Epithelial cell of prostate (primary cell): ENCODE measurements around the gene LRRC8E.
A peak's percentile ranks its signal among the peaks of the same experiment; 100 is the strongest.
"Not testable (repeated sequence)": the region's sequence is repeated elsewhere in the genome, so short reads cannot be mapped to it uniquely, and the experiment has no call there.

ENCODE experiments used
- DNase-seq: peaks from one replicate; pipeline ENCODE4 v3.0.0-alpha.2; 2011; ENCODE audit warnings: low read depth, low spot score
- H3K27ac ChIP-seq: fragments of 450-650 bp; 2 replicates; pipeline ENCODE4 v1.5.1; 2017; ENCODE audit warnings: mild to moderate bottlenecking

LRRC8E gene

DNA sequence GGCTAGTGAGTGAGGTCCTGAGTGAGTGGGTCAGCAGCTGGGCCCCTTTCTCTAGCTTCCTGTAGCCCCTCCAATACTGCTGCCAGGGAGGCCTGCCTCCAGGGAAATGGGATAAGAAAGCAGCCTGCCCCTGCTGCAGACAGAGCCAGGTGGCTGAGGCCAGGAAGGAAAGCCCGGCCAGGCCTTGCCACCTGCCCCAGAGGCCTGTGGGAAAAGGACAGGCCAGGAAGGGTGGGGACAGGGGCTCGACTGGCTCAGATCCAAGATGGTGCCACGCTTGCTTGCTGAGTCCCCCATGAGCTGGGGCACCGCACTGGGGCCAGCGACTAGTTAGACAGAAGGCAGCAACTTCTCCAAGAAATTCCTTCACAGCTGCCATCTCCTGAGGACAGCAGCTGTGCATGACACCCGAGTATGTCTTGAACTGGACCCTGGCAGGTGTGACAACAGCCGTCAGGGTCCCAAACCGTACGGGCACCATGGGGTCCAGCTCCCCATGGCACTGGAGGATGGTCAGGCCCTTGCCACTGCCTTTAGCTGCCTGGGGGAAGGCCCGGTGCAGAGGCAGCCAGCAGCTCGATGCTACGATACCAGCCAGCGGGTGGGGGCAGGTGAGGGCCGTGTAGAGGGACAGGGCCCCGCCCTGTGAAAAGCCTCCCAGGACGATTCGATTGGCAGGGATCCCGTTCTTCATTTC lies 9.1 kb upstream of the LRRC8E start:
- H3K27ac ChIP-seq, result no peak overlapping the region
- no peak for DNase-seq

DNA sequence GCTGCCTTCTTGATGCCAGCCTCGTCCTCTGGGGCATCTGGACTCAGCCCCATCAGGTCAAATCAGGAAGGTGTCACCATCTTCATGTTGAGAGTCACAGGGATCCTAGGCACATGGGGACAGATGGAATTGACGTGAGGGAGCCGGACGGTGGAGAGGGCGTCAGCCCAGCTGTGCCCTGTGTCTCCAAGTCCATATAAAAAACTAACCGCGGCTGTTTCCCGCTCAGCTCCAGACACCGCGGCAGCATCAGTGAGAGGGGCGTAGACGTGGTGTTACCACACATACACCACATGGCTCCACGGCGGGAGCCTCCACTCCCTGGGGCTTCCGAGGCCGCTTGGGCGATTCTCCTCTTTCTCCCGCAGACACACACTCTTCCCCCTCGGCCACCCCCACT lies 8.5 kb upstream of the LRRC8E start:
- no peak overlapping the region for H3K27ac ChIP-seq
- no peak for DNase-seq

DNA sequence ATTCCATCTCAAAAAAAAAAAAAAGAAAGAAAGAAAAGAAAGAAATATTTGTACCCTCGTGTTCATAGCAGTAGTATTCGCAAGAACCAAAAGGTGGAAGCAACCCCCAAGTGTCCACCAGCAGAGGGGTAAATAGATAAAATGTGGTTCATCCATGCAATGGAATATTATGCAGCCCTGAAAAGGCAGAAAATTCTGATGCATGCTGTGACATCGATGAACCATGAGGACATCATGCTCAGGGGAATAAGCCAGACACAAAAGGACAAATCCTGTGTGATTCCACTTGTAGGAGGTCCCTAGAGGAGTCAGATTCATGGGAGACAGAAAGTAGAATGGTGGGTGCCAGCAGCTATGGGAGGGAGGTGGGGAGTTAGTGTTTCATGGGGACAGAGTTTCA lies 6.4 kb upstream of the LRRC8E start:
- H3K27ac ChIP-seq, result no peak overlapping the region
- DNase-seq, result no peak

DNA sequence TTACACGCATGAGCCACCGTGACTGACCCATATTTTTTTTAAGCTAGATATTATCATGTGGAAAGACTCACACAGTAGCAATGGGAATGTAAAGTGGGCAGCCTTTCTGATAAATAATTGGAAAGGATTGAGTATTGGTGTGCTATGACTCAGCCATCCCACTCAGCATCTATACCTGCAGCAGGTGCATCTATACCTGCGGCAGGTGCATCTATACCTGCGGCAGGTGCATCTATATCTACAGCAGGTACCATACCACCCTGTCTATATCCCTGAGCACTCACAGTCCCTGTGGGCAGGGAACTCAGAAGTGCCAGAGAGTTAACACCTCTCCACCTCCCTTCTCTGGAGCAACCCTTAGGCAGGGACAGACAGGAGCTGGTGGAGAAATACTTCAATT lies 5.2 kb upstream of the LRRC8E start:
- no peak overlapping the region for H3K27ac ChIP-seq
- DNase-seq, result no peak

DNA sequence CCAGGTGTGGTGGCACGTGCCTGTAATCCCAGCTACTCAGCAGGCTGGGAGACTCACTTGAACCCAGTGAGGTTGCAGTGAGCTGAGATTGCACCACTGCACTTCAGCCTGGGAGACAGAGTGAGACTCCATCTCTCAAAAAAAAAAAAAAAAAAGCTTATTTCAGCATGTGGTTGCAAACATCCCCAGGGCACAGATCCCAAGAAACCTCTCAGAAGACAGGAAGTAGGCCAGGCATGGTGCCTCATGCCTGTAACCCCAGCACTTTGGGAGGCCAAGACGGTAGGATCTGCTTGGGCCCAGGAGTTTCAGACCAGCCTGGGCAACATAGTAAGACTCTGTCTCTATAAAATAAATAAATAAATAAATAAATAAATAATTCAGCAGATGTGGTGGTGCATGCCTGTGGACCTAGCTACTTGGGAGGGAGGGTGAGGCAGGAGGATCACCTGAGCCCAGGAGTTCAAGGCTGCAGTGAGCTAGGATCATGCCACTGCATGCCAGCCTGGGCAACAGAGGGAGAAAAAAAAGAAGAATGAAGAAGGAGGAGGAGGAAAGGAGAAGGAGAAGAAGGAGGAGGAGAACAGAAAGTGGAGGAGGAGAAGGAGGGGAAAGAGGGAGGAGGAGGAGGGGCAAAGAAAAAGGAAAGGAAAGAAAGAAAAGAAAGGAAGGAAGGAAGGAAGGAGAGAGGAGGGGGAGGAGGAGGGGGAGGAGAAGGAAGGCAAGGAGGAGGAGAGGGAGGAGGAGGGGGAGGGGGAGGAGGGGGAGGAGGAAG lies 4.3 kb upstream of the LRRC8E start:
- no peak for DNase-seq
- H3K27ac ChIP-seq, result no peak overlapping the region

DNA sequence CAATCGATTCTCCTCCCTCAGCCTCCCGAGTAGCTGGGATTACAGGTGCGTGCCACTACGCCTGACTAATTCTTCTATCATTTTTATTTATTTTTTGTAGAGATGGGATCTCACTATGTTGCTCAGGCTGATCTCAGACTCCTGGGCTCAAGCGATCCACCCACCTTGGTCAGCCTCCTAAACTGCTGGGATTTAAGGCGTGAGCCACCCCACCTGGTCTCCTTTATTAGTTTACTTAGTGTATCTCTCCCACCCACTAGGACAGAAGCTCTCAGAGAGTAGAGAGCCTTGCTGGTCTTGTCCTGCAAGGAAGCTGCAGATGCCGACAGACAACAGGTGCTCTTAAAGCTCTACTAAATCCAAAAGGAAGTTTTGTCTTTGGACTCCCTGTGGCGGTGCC lies 2.5 kb upstream of the LRRC8E start:
- no peak for DNase-seq
- no peak overlapping the region for H3K27ac ChIP-seq

DNA sequence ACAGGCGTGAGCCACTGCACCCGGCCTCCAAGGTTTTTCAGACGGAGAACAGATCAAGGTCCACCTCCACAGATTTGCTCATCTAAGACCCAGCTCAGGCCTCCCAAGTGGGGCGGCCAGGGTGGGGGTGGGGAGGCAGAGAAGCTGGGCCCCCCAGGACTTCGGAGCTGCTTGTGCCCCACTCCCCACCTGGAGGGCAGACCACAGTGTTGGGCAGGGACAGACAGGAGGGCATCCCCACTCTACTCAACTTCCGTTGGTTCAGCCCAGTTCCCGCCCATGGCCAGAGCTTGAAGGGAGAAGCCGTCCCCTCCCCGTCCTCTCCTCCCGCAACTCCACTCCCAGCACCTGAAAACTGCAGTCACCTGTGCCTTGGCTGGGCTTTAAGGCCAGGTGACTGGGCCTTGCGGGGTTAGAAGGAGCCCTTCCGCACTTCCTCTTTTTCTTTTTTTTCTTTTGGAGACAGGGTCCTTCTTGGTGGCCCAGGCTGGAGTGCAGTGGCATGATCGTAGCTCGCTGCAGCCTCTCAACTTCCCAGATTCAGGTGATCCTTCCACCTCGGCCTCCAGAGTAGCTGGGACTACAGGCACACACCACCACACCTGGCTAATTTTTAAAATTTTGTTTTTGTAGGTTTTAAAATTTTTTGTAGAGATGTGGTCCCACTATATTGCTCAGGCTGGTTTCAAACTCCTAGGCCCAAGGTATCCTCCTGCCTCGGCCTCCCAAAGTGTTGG lies 734 bp upstream of the LRRC8E start:
- no peak for DNase-seq
- no peak overlapping the region for H3K27ac ChIP-seq

DNA sequence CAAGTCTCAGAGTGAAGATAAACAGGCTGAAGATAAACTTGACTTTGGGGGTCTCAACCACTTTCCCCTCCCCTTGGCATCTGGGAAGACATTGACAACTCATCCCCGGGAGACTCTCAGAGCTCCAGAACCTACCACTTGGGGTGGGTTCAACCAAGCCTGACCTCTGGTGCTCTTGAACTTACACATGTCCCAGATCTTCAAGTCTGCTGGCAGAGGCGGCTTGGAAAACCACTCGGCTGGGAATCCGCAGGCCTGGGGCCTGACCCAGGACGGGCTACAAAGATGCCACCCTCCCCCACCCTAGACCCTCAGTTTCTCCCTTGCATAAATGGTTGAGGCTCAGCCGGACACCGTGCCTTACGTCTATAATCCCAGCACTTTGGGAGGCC lies 512 bp downstream of the LRRC8E start:
- DNase-seq, result no peak
- H3K27ac ChIP-seq, result no peak overlapping the region

DNA sequence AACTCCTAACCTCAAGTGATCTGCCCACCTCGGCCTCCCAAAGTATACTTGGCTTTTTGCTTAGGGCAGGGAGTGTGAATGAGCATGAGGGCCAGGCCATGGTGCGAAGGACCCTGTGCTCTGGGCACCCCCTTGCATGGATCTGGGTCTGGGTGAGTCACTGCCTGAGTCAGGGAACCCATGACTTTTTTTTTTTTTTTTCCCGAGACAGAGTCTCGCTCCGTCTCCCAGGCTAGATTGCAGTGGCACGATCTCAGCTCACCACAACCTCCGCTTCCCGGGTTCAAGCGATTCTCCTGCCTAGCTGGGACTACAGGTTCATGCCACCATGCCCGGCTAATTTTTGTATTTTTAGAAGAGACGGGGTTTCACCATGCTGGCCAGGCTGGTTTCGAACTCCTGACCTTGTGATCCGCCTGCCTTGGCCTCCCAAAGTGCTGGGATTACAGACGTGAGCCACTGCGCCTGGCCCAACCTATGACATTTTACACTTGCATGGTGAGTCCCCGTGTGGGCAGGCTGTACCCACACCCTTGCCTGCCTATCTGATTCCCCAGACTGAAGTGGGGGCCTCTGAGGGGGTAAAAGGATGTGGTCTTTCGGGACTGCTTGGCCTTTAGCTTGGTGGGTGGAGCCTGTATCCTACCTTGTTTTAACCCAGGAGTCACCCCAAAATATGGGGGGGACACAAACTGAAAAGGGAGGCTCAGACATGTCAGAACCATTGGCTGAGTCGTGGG lies 5.2 kb downstream of the LRRC8E start:
- DNase-seq, H3K27ac ChIP-seq: not testable (repeated sequence)

DNA sequence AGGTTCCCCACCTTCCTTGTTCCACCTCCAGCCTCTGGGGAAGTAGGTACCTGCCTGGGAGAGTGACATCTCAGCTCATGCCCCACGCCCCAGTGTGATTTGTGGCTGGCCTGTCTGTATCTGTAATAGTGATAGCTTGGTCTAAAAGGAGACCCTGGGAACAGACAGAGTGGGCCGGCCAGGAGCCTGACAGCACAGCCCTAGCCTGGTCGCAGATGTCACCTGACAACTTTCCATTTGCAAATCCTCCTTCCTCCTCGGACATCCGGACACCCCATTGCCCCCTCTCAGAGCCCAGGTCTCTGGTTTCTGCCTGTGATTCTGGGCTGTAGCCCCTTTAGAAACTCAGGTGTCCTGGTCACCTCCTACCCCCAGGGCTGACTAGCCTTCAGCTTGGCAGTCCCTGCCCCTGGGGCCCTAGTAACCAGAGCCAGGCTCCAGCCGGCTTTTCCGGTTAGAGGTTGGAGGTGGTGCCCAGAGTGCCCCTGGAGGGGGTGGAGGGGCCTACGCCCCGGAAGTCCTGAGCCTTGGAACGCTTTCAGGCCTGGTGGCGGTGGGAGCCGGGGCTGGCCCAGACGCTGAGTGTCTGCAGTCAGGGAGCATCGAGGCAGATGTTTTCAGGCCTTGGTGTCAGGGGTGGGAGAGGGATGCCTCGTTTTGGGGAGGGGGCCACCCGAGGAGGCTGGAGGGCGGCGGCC lies 6.5 kb downstream of the LRRC8E start:
- DNase-seq, result no peak
- peak overlapping the region; percentile 48 for H3K27ac ChIP-seq

DNA sequence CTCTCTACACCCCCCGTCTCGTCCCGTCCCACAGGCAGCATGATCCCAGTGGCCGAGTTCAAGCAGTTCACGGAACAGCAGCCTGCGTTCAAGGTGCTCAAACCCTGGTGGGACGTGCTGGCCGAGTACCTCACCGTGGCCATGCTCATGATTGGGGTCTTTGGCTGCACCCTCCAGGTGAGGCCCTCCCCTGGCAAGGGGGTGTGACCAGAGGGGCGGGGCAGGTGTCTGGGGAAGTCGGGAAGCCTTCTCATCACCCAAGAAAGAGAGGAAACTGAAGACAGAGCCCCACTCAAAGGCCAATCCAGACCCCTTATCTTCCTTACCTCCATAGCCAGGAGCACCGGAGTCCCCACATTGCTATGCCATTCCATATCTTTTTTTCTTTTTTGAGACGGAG lies 7.3 kb downstream of the LRRC8E start:
- DNase-seq, result no peak
- no peak overlapping the region for H3K27ac ChIP-seq

DNA sequence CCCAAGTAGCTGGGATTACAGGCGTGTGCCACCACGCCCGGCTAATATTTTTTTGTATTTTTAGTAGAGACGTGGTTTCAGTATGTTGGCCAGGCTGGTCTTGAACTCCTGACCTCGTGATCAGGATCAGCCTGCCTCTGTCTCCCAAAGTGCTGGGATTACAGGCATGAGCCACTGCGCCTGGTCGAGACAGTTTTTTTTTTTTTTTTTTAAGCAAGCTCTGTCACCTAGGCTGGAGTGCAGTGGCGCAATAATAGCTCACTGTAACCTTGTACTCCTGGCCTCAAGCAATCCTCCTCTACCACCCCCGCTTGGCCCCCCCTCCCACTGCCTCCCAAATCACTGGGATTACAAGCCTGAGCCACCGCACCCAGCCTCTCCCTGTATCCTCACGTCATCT lies 9.0 kb downstream of the LRRC8E start:
- DNase-seq, result no peak
- H3K27ac ChIP-seq, result no peak overlapping the region

DNA sequence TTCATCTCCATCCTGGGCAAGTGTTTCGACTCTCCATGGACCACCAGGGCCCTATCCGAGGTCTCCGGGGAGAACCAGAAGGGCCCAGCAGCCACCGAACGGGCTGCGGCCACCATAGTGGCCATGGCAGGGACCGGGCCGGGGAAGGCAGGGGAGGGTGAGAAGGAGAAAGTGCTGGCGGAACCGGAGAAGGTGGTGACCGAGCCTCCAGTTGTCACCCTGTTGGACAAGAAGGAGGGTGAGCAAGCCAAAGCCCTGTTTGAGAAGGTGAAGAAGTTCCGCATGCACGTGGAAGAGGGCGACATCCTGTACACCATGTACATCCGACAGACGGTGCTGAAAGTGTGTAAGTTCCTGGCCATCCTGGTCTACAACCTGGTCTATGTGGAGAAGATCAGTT lies 10.7 kb downstream of the LRRC8E start:
- H3K27ac ChIP-seq, result no peak overlapping the region
- no peak for DNase-seq

DNA sequence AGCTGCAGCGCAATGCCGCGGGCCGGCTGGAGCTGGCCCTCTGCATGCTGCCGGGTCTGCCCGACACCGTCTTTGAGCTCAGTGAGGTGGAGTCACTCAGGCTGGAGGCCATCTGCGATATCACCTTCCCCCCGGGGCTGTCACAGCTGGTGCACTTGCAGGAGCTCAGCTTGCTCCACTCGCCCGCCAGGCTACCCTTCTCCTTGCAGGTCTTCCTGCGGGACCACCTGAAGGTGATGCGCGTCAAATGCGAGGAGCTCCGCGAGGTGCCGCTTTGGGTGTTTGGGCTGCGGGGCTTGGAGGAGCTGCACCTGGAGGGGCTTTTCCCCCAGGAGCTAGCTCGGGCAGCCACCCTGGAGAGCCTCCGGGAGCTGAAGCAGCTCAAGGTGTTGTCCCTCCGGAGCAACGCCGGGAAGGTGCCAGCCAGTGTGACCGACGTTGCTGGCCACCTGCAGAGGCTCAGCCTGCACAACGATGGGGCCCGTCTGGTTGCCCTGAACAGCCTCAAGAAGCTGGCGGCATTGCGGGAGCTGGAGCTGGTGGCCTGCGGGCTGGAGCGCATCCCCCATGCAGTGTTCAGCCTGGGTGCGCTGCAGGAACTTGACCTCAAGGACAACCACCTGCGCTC lies 11.6 kb downstream of the LRRC8E start:
- peak overlapping the region; percentile 81 for H3K27ac ChIP-seq
- DNase-seq, result no peak

DNA sequence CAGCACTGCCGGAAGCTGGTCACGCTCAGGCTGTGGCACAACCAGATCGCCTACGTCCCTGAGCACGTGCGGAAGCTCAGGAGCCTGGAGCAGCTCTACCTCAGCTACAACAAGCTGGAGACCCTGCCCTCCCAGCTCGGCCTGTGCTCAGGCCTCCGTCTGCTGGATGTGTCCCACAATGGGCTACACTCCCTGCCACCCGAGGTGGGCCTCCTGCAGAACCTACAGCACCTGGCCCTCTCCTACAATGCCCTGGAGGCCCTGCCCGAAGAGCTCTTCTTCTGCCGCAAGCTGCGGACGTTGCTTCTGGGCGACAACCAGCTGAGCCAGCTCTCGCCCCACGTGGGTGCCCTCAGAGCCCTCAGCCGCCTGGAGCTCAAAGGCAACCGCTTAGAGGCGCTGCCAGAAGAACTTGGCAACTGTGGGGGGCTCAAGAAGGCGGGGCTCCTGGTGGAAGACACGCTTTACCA lies 12.1 kb downstream of the LRRC8E start:
- no peak for DNase-seq
- peak overlapping the region; percentile 81 for H3K27ac ChIP-seq

DNA sequence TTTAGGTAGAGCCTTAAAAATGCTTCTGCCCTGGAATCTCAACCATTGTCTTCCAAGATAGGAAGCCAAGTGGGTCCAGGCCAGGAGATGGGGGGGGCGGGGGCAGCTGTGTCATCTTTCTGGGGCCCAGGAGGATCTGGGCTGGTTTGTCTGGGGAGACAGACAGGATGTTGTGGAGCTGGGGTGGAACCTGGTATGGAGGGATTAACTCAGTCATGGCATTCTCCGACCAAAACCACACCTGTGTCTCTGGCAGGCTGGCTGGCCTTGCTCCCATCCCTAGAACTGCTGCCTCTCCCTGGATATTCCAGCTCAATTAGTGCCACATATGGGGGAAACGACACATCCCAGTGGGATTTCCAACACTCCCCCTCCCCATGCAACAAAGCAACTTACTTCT lies 12.6 kb downstream of the LRRC8E start:
- H3K27ac ChIP-seq, result peak overlapping the region; percentile 81

DNA sequence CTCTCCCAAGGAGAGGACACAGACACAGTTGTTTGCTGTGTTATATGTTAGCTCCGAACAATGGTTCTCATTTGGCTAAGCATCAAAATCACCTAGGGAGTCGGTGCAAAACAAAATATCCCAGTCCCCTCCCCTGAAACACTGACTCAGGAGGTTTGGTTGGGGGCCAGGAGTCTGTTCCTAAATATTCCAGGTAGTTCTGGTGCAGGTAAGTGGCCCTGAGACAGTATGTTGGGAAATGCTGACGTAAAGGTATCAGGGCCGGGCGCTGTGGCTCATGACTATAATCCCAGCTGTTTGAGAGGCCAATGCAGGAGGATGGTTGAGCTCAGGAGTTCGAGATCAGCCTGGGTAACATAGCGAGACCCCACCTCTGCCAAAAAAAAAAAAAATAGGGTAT lies 13.0 kb downstream of the LRRC8E start:
- DNase-seq, result no peak
- H3K27ac ChIP-seq, result peak overlapping the region; percentile 81

More for the DNA sequence above, 12.6 kb downstream of the LRRC8E start:
- DNase-seq, result no peak

DNA sequence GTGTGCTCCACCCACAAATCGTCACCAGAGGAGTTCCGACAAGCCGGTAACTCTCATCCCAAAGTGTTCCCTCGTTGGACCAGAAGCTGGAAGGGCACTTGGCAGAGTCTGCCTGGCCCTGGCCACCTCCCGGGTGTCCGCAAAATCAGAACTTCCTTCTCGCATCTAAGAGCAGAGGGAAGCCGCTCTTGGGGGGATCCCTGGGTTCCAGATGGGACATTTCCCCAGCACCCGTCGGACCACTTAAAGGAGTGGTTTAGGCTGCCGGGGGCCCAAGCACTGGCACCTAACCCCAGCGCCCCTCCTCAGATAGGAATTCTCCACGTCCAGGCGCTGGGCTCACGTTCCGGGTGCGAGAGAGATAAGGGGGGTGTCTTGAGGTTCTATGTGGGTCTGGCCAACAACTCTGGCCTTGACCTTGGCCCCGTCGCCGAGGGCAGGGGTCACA lies 14.5 kb downstream of the LRRC8E start:
- H3K27ac ChIP-seq, result peak overlapping the region; percentile 81
- no peak for DNase-seq
